Measurements from ENCODE around the gene CCDC149.

DNA sequence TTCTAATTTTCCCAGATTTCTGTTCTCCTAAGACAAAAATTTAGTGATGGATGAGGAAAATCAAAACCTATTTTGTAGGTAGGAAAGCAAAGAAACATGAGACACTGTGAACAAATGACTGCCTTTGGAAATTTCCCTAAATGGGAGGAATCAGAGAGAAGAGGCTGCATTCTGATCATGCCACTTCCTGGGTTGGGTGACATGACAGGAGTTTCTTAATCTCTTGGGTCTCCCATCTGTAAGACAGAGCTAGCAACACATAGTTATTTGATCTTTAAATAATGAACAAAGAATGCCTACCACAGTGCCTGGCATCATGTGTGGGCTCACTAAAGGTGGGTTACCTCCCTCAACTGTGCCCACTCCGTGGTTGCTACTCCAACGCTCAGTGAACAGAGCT, 57.1 kb downstream of the CCDC149 start:
- TF ChIP-seq, protein P1, sequence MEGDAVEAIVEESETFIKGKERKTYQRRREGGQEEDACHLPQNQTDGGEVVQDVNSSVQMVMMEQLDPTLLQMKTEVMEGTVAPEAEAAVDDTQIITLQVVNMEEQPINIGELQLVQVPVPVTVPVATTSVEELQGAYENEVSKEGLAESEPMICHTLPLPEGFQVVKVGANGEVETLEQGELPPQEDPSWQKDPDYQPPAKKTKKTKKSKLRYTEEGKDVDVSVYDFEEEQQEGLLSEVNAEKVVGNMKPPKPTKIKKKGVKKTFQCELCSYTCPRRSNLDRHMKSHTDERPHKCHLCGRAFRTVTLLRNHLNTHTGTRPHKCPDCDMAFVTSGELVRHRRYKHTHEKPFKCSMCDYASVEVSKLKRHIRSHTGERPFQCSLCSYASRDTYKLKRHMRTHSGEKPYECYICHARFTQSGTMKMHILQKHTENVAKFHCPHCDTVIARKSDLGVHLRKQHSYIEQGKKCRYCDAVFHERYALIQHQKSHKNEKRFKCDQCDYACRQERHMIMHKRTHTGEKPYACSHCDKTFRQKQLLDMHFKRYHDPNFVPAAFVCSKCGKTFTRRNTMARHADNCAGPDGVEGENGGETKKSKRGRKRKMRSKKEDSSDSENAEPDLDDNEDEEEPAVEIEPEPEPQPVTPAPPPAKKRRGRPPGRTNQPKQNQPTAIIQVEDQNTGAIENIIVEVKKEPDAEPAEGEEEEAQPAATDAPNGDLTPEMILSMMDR (IDR thresholded peaks at IDR 0.05; ENCODE audit: insufficient read depth, low read length, poor library complexity, severe bottlenecking): no peak
- TF ChIP-seq EZH2phosphoT487 (conservative IDR thresholded peaks at IDR 0.05; ENCODE audit: low read length): no peak

Measured in SU-DHL-6 (cell line).